GM20431 (cell line): ENCODE measurements around the gene SUFU.
"Not testable (repeated sequence)": the region's sequence is repeated elsewhere in the genome, so short reads cannot be mapped to it uniquely, and the experiment has no call there.

Experiments used
- in situ Hi-C: fragments of 300-500 bp; cut with MseI, MboI; formaldehyde crosslinking; loops from one replicate; pipeline ENCODE4 v1.15.0; 2020; ENCODE audit warnings: low sequenced_read_pairs; ENCODE audit not compliant: unreplicated experiment

Gene SUFU

DNA sequence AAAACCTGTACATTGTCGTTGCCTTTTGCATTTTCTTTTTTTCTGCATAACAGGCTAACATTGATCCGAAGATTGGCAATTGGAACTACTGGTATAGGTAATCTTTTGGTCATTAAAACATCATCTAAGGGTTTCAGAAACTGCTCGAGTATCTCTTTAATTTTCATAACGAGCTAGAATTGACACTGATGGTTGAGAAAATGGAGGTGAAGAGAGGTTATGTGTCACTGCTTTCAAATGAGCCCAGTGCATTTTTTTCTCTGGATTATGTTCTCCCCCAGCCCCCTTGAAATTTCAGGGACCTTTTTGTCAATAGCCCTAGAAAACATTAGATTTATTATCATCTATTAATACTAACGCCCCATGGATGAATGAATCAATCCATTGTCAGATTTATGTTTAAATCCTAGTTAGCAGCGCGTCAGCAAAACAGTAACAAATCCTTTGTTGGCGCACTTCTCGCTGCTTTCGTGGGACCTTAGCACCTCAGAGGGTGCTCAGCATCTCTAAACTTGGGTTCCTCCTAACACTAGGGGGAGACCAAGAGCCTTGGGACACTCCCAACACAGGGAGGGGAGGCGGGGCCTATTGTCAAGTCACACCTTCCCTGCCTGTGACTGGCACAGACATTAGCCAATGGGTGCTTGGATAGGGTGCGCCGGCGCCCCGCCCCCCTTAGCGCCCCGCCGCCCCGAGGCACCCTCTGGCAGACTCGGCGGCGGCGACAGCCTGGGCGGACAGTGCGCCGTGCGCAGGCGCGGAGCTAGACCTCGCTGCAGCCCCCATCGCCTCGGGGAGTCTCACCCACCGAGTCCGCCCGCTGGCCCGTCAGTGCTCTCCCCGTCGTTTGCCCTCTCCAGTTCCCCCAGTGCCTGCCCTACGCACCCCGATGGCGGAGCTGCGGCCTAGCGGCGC is at the start of gene SUFU:
Gene SUFU (plus strand): TSS at position 709 of the 915 bp plus-strand sequence. CDS start 181 bp downstream, at position 890.
- in situ Hi-C loops = no loop called here

DNA sequence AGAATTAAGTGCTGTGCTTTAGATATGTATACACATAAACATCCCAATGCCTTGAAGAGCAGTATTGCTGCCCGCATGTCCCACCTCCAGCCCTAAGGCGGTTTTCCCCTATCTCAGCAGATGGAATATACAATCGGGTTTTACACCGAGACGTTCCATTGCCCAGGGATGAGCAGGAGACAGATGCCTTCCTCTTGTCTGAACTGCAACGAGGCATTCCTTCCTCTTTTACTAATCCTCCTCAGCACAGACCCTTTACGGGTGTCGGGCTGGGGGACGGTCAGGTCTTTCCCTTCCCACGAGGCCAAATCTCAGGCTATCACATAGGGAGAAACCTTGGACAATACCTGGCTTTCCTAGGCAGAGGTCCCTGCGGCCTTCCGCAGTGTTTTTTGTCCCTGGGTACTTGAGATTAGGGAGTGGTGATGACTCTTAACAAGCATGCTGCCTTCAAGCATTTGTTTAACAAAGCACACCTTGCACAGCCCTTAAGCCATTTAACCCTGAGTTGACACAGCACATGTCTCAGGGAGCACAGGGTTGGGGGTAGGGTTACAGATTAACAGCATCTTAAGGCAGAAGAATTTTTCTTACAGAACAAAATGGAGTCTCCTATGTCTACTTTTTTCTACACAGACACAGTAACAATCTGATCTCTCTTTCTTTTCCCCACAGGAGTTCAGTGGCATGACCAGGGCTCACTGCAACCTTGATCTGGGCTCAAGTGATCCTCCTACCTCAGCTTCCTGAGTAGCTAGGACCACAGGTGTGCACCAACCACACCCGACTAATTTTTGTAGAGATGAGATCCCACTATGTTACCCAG is 48.9 kb upstream of the SUFU start:
- in situ Hi-C loops = not testable (repeated sequence)

DNA sequence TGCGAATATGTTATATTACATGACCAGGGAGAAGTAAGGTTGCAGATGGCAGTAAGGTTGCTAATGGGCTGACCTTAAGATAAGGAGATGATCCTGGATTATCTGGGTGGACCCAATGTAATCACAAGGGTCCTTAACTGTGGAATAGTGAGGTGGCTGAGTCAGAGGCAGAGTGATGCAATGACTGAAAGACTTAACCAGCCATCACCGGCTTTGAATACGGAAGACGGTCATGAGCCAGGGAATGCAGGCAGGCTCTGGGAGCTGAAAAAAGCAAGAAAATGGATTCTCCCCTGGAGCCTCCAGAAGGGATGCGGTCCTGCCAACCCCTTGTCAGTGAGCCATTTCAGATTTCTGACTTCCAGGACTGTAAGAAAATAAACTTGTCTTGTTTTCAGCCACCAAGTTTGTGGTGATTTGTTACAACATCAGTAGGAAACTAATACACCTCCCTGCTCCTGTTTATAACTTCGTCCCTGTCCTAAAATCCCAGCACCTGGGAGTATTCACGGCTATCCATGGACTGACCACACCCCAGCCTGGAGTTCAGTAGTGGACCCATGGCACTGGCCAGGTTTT is 47.8 kb upstream of the SUFU start:
- in situ Hi-C loops = no loop called here

DNA sequence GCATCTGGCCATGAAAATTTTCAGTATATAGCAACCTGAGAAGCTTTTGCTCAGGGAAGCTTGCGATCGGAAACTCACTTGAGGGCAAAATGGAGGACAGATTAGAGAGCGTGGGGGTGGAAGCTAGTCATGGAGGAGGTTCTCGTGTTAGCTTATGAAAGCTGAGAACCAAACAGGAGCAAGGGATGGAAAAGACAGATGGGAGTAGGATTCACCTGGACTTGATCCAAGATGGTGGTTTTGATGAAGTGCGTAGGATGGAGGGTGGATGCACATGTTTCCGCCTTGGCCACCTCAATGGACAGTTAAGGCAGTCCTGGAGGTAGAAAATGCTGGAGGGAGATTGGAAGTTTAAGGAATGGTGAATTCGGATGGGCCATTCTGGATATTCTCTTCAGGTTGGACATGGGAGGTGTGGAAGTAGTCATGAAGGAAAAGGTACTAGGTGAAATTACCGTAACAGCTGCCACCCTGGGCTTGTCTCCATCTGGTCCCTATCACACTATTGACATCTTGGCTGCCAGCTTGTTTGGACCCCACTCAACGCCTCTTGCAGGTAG is 46.1 kb upstream of the SUFU start:
- in situ Hi-C loops = no loop called here

DNA sequence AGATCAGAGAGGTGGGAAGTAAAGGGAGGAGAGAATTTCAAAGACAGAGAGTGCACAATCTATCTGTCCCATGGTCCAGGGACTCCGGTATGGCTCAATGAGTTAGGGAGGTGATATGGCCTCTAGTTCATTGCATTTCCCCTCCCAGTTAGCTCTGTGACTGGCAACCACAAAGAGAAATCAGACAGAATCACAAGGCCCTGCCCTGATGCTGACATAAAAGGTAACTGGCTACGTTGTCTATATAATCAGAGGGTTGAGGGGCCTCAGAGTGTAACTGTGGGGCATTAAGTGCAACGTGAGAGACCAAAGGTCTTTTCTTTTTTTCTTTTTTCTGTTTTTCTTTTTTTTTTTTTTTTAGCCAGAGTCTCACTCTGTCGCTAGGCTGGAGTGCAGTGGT is 45.1 kb upstream of the SUFU start:
- in situ Hi-C loops = no loop called here

DNA sequence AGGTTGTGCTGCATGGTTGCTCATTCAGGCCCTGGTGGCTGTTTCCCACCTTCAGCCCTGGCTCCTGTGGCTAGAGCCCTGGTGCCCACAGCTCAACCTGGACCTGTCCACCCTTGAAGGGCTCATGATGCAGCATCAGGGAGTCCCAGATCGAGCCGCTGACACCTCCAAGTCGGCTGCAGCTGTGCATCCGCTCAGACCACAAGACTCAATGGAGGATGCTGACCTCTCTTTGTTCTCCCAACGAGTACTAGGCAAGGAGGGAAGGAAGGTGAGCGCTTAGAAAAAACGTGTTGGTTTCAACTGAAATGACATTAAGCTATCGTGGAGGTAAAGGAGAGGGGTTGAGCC is 43.0 kb upstream of the SUFU start:
- in situ Hi-C loops = no loop called here

DNA sequence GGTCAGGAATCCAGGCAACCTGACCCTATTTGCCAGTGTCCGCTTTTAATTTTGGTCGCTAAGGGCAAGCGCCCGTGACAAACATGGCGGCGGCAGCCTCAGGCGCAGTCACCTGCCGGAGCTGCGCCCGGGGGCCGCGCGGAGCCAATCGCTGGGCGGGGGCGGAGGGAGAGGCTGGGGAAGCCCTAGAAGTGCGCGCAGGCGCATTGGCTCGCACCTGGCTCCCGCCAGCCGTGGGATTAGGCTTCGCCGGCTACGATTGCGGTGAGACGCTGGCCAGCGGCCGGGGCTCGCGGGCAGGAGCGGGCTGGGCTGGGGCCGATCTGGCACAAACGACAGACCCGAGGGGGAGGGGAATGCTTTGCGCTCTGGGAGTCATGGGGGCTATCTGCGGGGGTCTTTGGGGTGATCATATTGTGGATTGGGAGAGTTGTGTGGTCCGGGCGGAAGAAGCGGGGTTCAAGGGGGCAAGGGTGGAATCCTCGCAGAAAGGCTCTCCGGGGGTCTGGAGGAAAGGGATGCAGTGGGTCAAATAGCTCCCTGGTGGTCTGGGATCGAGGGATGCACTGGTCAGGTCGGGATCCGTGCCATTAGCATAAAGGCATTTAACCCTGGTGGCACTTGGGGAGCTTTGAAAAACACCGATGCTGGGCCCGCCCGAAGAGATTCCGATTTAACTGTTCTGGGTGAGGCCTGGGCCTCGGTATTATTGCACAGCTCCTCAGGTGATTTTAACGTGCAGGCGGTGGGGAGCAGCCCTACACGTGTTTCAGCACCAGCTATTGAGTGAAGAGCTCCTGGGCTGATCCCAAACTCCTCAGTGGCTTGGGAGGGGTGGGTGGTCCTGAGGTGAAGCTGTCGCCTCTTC is 42.4 kb upstream of the SUFU start:
- in situ Hi-C loops = no loop called here

DNA sequence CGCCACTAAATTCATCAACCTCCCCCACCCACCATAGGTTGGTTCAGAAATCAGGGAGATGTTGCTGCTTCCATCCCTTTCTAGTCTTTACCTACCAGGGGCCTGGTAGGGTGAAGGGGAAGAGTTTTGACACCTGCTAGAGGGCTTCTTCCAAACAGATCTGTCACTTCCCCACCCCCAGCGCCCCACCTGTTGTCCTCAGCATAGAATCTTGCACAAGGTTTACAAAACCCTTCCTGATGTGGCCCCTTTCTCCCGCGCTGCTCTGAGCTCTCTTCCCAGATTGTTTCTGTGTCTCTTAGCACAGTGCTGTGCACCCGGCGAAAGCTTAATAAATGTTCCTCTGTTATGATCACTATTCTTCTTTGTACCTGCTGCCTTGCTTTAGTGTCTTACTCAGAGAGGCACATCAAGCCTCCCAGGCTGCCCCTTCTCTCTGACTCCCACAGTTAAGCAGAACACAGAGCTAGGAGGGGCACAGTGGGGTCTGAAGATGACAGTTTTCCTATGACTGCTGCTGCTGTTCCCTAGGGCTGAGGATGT is 41.2 kb upstream of the SUFU start:
- in situ Hi-C loops = no loop called here

DNA sequence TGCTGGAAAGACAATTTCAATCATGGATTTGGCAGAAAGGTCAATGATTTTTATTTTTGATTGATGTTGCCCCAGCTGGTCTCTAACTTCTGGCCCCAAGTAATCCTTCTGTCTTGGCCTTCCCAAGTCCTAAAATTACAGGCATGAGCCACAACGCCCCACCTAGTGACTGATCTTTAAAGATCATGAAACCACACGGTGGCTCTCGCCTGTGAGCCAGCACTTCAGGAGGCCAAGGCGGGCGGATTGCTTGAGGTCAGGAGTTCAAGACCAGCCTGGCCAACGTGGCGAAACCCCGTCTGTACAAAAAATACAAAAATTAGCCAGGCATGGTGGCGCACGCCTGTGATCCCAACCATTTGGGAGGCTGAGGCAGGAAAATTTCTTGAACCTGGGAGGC is 39.8 kb upstream of the SUFU start:
- in situ Hi-C loops = no loop called here

DNA sequence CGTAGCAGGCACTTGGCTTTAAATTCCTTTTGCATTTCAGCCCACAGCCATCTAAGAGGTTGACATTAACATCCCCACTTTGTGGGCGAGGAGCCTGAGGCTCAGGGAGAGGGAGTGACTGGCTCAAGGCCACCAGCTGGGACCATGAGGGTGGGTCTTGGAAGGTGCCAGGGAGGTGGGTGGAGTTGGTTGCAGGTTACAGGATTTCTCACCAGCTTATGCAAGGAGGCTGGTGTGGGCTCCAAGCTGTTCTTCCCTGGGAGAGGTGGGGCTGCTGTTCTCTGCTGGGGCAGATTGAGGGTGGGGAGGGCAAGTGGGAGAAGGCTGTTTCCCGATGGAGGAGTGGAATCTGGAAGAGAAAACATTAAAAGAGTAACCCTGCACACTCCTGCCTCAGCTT is 38.3 kb upstream of the SUFU start:
- in situ Hi-C loops = no loop called here

DNA sequence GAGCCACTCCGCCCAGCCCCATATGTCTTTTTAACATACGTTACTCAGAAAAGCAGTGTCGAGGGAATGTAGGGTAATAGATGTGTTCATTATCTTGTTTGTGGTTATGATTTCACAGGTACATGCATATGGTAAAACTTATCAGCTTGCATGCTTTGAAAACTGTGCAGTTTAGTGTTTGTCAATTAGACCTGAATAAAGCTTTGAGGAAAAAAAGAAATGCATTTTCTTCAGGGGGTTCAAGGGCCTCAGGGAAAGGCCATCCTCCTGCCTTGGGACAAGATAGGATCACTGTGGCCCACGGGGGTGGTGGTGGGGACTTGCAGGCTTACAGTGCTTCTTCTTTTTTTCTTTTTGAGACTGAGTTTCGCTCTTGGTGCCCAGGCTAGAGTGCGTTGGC is 36.5 kb upstream of the SUFU start:
- in situ Hi-C loops = no loop called here

DNA sequence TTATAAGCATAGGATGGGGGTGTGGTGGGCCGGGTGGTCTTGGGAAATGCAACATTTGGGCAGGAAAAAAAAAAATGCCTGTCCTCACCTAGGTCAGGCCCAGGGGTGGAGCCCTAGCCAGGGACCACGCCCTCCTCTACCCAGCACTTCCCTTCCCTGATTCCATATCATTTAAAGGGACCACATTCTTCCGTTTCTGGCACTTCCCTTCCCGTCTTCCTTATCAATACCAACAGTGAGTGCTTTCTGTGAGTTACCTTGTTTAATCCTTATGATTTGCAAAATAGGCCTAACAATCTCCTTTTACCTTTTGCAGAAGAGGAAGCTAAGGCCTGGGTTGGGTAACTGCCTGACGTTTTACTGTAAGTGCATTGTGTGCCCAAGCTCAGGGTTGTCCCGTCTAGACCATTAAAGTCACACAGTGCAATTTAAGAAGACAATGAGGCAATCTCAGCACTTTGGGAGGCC is 35.8 kb upstream of the SUFU start:
- in situ Hi-C loops = no loop called here

DNA sequence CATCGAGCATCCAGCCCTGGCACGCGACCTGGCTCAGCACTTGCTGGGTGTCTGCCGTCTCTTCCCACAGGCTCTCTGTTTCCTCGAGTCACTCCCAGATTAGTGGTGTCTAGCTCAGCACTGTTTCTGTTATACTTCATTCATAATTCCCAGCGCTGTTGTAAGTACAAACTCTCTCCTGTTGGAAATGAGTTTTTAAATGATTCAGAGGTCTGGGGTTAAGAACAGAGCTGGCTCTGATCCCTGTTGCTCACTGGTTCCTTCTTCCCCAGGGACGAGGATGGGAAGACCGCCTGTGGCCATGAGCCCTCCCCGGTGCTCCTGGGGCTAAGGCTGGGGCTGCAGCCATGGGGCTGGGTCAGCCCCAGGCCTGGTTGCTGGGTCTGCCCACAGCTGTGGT is 35.1 kb upstream of the SUFU start:
- in situ Hi-C loops = no loop called here

DNA sequence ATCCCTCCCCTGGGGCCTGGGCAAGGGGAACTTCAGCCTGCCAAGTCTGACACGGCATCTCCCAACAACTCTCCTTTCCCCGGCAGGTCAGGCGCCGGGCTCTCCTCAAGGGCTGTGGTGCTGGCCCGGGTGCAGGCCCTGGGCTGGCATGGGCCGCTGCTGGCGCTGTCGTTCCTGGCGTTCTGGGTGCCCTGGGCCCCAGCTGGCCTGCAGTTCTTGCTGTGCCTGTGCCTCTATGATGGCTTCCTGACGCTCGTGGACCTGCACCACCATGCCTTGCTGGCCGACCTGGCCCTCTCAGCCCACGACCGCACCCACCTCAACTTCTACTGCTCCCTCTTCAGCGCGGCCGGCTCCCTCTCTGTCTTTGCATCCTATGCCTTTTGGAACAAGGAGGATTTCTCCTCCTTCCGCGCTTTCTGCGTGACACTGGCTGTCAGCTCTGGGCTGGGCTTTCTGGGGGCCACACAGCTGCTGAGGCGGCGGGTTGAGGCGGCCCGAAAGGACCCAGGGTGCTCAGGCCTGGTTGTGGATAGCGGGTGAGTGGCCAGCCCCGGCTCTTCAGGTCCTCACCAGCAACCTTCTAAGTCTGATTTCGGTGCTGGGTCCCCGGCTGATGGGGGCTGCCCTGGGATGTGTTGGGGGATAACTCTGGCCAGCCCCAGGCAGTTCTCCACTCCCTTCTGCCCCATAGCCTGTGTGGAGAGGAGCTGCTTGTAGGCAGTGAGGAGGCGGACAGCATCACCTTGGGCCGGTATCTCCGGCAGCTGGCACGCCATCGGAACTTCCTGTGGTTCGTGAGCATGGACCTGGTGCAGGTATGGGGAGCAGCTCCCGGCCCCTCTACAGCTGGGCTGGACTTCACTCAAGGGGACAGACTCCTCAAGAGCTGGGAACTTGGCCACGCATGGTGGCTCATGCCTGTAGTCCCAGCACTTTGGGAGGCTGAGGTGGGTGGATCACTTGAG is 32.9 kb upstream of the SUFU start:
- in situ Hi-C loops = no loop called here

DNA sequence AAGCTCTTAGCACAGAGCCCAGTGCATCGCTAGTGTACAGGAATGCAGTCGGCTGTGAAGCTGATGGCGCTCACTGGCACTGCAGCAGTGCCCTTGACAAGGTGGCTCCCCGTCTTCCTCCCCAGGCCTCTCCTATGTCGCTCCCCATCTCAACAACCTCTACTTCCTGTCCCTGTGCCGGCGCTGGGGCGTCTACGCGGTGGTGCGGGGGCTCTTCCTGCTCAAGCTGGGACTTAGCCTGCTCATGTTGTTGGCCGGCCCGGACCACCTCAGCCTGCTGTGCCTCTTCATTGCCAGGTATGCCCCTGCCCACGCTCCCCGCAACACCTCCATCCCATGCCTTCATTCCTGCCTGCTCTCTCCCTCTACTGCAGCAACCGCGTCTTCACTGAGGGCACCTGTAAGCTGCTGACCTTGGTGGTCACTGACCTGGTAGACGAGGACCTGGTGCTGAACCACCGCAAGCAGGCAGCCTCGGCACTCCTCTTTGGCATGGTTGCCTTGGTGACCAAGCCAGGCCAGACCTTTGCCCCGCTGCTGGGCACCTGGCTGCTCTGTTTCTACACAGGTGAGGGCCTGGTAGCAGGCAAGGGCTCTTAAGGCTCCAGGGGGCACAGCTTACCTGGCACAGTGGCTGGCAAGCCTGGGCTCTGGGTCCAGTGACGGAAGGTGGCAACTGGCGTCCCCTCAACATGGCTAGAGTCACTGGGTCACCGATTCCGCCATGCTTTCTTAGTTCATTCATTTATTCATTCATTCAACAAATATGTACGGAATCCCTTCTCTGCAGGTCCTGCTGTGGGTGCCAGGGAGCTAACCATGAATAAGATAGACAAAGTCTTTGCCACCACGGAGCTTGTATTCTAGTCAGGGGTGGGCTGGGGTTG is 30.1 kb upstream of the SUFU start:
- in situ Hi-C loops = no loop called here

DNA sequence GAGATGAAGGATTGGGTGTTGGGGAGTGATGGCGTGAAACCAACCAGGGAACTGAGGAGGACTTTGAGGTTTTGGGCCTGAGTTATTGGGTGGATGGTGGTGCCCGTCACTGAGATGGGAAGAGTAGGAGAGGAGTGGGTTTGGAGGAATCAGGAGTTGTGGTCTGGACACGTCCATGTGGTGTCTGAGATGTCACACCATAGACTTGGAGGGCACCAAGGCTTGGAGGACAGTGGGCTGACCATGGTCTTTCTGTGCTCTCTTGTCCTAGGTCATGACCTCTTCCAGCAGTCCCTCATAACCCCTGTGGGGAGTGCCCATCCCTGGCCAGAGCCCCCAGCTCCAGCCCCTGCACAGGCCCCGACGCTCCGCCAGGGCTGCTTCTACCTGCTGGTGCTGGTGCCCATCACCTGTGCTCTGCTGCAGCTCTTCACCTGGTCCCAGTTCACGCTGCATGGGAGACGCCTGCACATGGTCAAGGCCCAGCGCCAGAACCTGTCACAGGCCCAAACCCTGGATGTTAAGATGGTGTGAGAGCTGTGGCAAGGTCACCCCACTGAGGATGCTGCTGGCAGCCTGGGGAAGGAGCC is 28.2 kb upstream of the SUFU start:
- in situ Hi-C loops = loop anchor here (25.0 kb wide), 1 partner anchor 238 kb away; the partner anchor contains the start of genes ELOVL3, GBF1 and PITX3
